Loucy (cell line): ENCODE results near the gene KHDC1.

Experiments used
- EZH2phosphoT487 ChIP-seq: fragments of 200-600 bp; IDR thresholded peaks from 2 replicates; pipeline ENCODE4 v1.6.1; 2018; ENCODE audit warnings: antibody characterized with exemption, mild to moderate bottlenecking, moderate library complexity, borderline replicate concordance
- TF ChIP-seq, protein P1 (sequence below): fragments of 200-600 bp; sonication (generic); conservative IDR thresholded peaks from 2 replicates; pipeline ENCODE4 v1.5.1; 2014; ENCODE audit warnings: mild to moderate bottlenecking, antibody characterized with exemption, low read length

- TF ChIP-seq, protein P1, sequence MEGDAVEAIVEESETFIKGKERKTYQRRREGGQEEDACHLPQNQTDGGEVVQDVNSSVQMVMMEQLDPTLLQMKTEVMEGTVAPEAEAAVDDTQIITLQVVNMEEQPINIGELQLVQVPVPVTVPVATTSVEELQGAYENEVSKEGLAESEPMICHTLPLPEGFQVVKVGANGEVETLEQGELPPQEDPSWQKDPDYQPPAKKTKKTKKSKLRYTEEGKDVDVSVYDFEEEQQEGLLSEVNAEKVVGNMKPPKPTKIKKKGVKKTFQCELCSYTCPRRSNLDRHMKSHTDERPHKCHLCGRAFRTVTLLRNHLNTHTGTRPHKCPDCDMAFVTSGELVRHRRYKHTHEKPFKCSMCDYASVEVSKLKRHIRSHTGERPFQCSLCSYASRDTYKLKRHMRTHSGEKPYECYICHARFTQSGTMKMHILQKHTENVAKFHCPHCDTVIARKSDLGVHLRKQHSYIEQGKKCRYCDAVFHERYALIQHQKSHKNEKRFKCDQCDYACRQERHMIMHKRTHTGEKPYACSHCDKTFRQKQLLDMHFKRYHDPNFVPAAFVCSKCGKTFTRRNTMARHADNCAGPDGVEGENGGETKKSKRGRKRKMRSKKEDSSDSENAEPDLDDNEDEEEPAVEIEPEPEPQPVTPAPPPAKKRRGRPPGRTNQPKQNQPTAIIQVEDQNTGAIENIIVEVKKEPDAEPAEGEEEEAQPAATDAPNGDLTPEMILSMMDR, result no peak
- no peak for TF ChIP-seq EZH2phosphoT487
Observed at GRCh38 chr6:73282871-73283270, 19.9 kb upstream of the KHDC1 start.
